ENCODE measurements around the gene ITPR1.

GRCh38 chr3:4593014-4593413 is 99.9 kb downstream of the ITPR1 start:
- TF ChIP-seq, protein P1, sequence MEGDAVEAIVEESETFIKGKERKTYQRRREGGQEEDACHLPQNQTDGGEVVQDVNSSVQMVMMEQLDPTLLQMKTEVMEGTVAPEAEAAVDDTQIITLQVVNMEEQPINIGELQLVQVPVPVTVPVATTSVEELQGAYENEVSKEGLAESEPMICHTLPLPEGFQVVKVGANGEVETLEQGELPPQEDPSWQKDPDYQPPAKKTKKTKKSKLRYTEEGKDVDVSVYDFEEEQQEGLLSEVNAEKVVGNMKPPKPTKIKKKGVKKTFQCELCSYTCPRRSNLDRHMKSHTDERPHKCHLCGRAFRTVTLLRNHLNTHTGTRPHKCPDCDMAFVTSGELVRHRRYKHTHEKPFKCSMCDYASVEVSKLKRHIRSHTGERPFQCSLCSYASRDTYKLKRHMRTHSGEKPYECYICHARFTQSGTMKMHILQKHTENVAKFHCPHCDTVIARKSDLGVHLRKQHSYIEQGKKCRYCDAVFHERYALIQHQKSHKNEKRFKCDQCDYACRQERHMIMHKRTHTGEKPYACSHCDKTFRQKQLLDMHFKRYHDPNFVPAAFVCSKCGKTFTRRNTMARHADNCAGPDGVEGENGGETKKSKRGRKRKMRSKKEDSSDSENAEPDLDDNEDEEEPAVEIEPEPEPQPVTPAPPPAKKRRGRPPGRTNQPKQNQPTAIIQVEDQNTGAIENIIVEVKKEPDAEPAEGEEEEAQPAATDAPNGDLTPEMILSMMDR (conservative IDR thresholded peaks at IDR 0.05; ENCODE audit: low read length): no peak
- TF ChIP-seq EZH2phosphoT487 (IDR thresholded peaks at IDR 0.05; ENCODE audit: borderline replicate concordance, low read depth, low read length): no peak
